Measurements from ENCODE around the gene MIX23. TPM values are rescaled to one million over a fixed set of nuclear protein-coding genes. Genes with fewer than 3 reads are reported as not detected.

MIX23 gene
- total and polyA plus RNA-seq, 12 donors = 10.6 to 118 (median 36.9) TPM

- intact Hi-C loops (cut with DNase I) = no loop called here
- TF ChIP-seq, protein P1, sequence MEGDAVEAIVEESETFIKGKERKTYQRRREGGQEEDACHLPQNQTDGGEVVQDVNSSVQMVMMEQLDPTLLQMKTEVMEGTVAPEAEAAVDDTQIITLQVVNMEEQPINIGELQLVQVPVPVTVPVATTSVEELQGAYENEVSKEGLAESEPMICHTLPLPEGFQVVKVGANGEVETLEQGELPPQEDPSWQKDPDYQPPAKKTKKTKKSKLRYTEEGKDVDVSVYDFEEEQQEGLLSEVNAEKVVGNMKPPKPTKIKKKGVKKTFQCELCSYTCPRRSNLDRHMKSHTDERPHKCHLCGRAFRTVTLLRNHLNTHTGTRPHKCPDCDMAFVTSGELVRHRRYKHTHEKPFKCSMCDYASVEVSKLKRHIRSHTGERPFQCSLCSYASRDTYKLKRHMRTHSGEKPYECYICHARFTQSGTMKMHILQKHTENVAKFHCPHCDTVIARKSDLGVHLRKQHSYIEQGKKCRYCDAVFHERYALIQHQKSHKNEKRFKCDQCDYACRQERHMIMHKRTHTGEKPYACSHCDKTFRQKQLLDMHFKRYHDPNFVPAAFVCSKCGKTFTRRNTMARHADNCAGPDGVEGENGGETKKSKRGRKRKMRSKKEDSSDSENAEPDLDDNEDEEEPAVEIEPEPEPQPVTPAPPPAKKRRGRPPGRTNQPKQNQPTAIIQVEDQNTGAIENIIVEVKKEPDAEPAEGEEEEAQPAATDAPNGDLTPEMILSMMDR (IDR thresholded peaks at IDR 0.05) = no peak
- TF ChIP-seq POLR2A (IDR thresholded peaks at IDR 0.05) = no peak
- DNase-seq = no peak
- Histone ChIP-seq H3K9me3 (replicated peaks in 1 of 3) (no peaks in the 10 kb centered on the region), H3K4me1 (replicated peaks in 1 of 2) (peaks cover 14 to 21% of the 10 kb centered on the region in 2 donors), H3K36me3 (replicated peaks in 1 of 2) (no peaks in the 10 kb centered on the region), H3K4me3 (no peak overlapping the region), H3K27ac (no peak overlapping the region), H3K27me3 (no peaks in the 10 kb centered on the region)
These were observed 13.5 kb upstream of the MIX23 start for GRCh38 chr3:122396511-122396910.

DNA sequence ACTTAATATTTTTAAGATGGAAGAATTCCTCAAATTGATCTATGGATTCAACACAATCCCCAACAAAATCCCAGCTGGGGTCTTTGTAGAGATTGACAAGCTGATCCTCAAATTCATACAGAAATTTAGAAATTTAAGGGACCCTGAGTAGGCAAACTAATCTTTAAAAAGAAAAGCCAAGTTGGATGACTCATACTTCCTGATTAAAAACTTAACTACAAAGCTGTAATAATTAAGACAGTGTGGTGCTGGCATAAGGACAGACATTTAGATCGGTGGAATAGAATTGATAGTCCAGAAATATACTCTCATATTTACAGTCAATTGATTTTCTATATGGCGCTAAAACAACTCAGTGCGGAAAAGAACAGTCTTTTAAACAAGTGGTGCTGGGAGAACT is 12.6 kb upstream of the MIX23 start:
- no peak overlapping the region for H3K27ac ChIP-seq
- intact Hi-C loops (cut with DNase I) = no loop called here
- H3K36me3 ChIP-seq (replicated peaks in 1 of 2) = no peaks in the 10 kb centered on the region
- DNase-seq = no peak
- H3K4me1 ChIP-seq (replicated peaks in 1 of 2) = peaks cover 17 to 30% of the 10 kb centered on the region in 2 donors
- no peaks in the 10 kb centered on the region for H3K9me3 ChIP-seq (replicated peaks in 1 of 3)
- TF ChIP-seq POLR2A (IDR thresholded peaks at IDR 0.05) = no peak
- TF ChIP-seq, protein P1 (IDR thresholded peaks at IDR 0.05) = no peak
- no peak overlapping the region for H3K4me3 ChIP-seq
- WGBS, 4 donors = 61 to 66% (median 64%) methylated on average over 3 of the region's 3 CpGs
- H3K27me3 ChIP-seq = no peaks in the 10 kb centered on the region

- TF ChIP-seq, protein P1 (IDR thresholded peaks at IDR 0.05) = no peak
- TF ChIP-seq POLR2A (IDR thresholded peaks at IDR 0.05) = no peak
- 81 to 100% (median 94%) methylated on average over 1 of the region's 1 CpG for WGBS, 4 donors
- Histone ChIP-seq H3K27me3 (no peaks in the 10 kb centered on the region), H3K4me3 (no peak overlapping the region), H3K4me1 (replicated peaks in 1 of 2) (peaks cover 17 to 36% of the 10 kb centered on the region in 2 donors), H3K36me3 (replicated peaks in 1 of 2) (no peaks in the 10 kb centered on the region), H3K27ac (no peak overlapping the region), H3K9me3 (replicated peaks in 1 of 3) (no peaks in the 10 kb centered on the region)
- intact Hi-C loops (cut with DNase I) = no loop called here
- DNase-seq = no peak
These were observed 11.1 kb upstream of the MIX23 start for GRCh38 chr3:122394173-122394572.

DNA sequence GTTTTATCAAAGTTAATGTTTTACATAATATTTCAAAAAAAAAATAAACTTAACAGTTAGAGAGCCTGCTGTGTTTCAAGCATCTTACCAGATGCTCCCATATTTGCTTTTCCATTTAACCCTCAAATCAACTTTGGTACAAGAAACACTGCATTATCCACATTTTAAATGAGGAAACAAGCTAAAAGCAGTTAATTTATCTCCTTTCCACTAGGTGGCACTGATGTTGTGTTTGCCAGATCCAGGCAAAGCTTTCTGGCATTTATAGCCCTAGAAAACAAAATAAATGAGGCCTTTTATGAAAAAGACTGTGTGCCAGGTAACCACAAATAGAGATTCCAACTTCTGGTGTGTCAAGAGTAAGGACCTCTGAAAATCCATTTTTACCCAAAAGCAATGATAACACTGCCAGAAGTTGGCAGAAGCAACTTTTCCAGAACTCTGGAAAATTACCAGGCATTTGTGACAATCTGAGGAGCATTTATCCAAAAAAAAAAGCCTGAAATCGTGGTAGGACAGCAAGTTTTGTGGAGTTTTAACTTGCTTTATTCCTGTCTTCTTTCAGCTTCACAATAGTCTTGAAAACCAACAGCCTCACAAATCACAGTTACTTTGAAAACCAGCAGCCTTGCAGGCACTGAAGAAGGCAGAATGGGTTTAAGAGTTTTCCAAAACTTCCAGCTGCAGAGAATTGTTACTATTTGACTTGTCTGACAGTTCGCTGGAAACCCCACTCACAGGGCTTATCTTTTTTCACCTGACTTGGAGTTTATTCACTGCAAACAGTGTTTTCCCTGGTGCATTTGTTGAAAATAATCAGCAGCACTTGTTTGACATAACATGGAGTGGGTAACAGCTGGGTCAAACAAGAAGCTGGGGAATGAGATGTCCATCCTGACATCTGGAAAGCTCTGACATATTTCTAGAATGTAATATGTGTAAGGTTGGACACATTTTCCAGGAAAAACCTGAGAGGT is 10.1 kb upstream of the MIX23 start:
- 6 to 30% (median 22%) methylated on average over 2 of the region's 2 CpGs for WGBS, 4 donors
- H3K36me3 ChIP-seq (replicated peaks in 1 of 2) = no peaks in the 10 kb centered on the region
- intact Hi-C loops (cut with DNase I) = no loop called here
- TF ChIP-seq POLR2A (IDR thresholded peaks at IDR 0.05) = no peak
- TF ChIP-seq, protein P1 (IDR thresholded peaks at IDR 0.05) = peak; percentile 61 to 82 (median 76)
- peak in 3 of 7 donors; percentile 13 to 27 (median 19) for DNase-seq
- no peaks in the 10 kb centered on the region for H3K27me3 ChIP-seq
- H3K27ac ChIP-seq = peak overlapping the region in 3 of 5 donors; percentile 6 to 64 (median 47)
- H3K4me3 ChIP-seq = no peak overlapping the region
- peaks cover 17 to 36% of the 10 kb centered on the region in 2 donors for H3K4me1 ChIP-seq (replicated peaks in 1 of 2)
- H3K9me3 ChIP-seq (replicated peaks in 1 of 3) = no peaks in the 10 kb centered on the region
